WTC11 (cell line): ENCODE measurements around the gene TDRD10. TPM values are rescaled to one million over a fixed set of nuclear protein-coding genes. Genes with fewer than 3 reads are reported as not detected.

Experiments
- ATAC-seq: fragments of 200-7000 bp; cut with Tn5 transposase; 2 replicates; pipeline ENCODE4 v1.10.0; 2021; ENCODE audit warnings: mild to moderate bottlenecking, moderate library complexity
- CTCF ChIA-PET: fragments of 300-600 bp; sonication (Branson Sonifier 250); formaldehyde crosslinking; loops from one replicate; lab custom pipeline; 2021; ENCODE audit warnings: antibody characterized with exemption; lab: Charles Lee
- POLR2A ChIA-PET: fragments of 350-600 bp; sonication (Branson Sonifier 250); formaldehyde crosslinking; loops from one replicate; lab custom pipeline; 2021; ENCODE audit warnings: antibody characterized with exemption; lab: Charles Lee
- DNase-seq: peaks from one replicate; pipeline ENCODE4 v3.0.0; 2021; ENCODE audit warnings: low spot score
- H3K27ac Mint-ChIP-seq: 2 replicates; pipeline ENCODE4 v1.8.0; 2021; ENCODE audit warnings: mixed read lengths
- H3K27me3 Mint-ChIP-seq: 2 replicates; pipeline ENCODE4 v1.8.0; 2021; ENCODE audit warnings: low read depth, mild to moderate bottlenecking, moderate library complexity, mixed read lengths
- H3K36me3 Mint-ChIP-seq: 2 replicates; pipeline ENCODE4 v1.8.0; 2021; ENCODE audit warnings: mixed read lengths
- H3K4me1 Mint-ChIP-seq: 2 replicates; pipeline ENCODE4 v1.8.0; 2022; ENCODE audit warnings: mixed read lengths
- H3K4me3 Mint-ChIP-seq: 2 replicates; pipeline ENCODE4 v1.8.0; 2021; ENCODE audit warnings: mild to moderate bottlenecking, moderate library complexity, mixed read lengths
- H3K9me3 Mint-ChIP-seq: 2 replicates; pipeline ENCODE4 v1.8.0; 2021; ENCODE audit warnings: mixed read lengths
- AFF4 ChIP-seq: sonication (generic); formaldehyde crosslinking; IDR thresholded peaks from 2 replicates; pipeline ENCODE4 v1.8.1; 2023; ENCODE audit warnings: mild to moderate bottlenecking, missing genetic modification reagents, borderline replicate concordance
- AR ChIP-seq: fragments of 250-450 bp; sonication (Bioruptor Pico); IDR thresholded peaks from 2 replicates; pipeline ENCODE4 v1.9.0; 2021; ENCODE audit warnings: mild to moderate bottlenecking
- FOXJ3 ChIP-seq: sonication (generic); formaldehyde crosslinking; IDR thresholded peaks from 2 replicates; pipeline ENCODE4 v1.9.0; 2021; ENCODE audit warnings: missing genetic modification reagents, mild to moderate bottlenecking, borderline replicate concordance
- KAT7 ChIP-seq: sonication (generic); formaldehyde crosslinking; IDR thresholded peaks from 2 replicates; pipeline ENCODE4 v1.8.1; 2023; ENCODE audit warnings: missing genetic modification reagents, mild to moderate bottlenecking, borderline replicate concordance
- MAX ChIP-seq: sonication (generic); formaldehyde crosslinking; IDR thresholded peaks from 2 replicates; pipeline ENCODE4 v1.8.0; 2022; ENCODE audit warnings: mild to moderate bottlenecking, missing genetic modification reagents
- MYBL2 ChIP-seq: sonication (generic); formaldehyde crosslinking; IDR thresholded peaks from 2 replicates; pipeline ENCODE4 v1.8.1; 2023; ENCODE audit warnings: mild to moderate bottlenecking, moderate library complexity, missing genetic modification reagents
- NFE2L1 ChIP-seq: sonication (generic); formaldehyde crosslinking; IDR thresholded peaks from 2 replicates; pipeline ENCODE4 v1.8.1; 2023; ENCODE audit warnings: missing genetic modification reagents
- NR3C1 ChIP-seq: sonication (generic); formaldehyde crosslinking; conservative IDR thresholded peaks from 2 replicates; pipeline ENCODE4 v1.8.1; 2023; ENCODE audit warnings: low read depth, mild to moderate bottlenecking, missing genetic modification reagents
- OVOL2 ChIP-seq: fragments of 250-450 bp; sonication (Bioruptor Pico); IDR thresholded peaks from 2 replicates; pipeline ENCODE4 v1.9.0; 2021; ENCODE audit warnings: mild to moderate bottlenecking, borderline replicate concordance
- SMAD3 ChIP-seq: sonication (generic); formaldehyde crosslinking; IDR thresholded peaks from 2 replicates; pipeline ENCODE4 v1.8.0; 2022; ENCODE audit warnings: missing genetic modification reagents, mild to moderate bottlenecking, borderline replicate concordance
- STAT6 ChIP-seq: sonication (generic); formaldehyde crosslinking; conservative IDR thresholded peaks from 2 replicates; pipeline ENCODE4 v1.8.1; 2023; ENCODE audit warnings: mild to moderate bottlenecking, low read depth, missing genetic modification reagents, moderate library complexity
- ZBTB21 ChIP-seq: sonication (generic); formaldehyde crosslinking; IDR thresholded peaks from 2 replicates; pipeline ENCODE4 v1.8.1; 2023; ENCODE audit warnings: mild to moderate bottlenecking, missing genetic modification reagents, borderline replicate concordance
- ZBTB43 ChIP-seq: sonication (generic); formaldehyde crosslinking; IDR thresholded peaks from 2 replicates; pipeline ENCODE4 v1.8.1; 2023; ENCODE audit warnings: mild to moderate bottlenecking, missing genetic modification reagents
- ZMAT4 ChIP-seq: fragments of 250-450 bp; sonication (Bioruptor Pico); IDR thresholded peaks from 2 replicates; pipeline ENCODE4 v1.9.0; 2021; ENCODE audit warnings: mild to moderate bottlenecking
- ZNF219 ChIP-seq: sonication (generic); formaldehyde crosslinking; IDR thresholded peaks from 2 replicates; pipeline ENCODE4 v1.8.0; 2023; ENCODE audit warnings: missing genetic modification reagents, mild to moderate bottlenecking, borderline replicate concordance
- ZNF317 ChIP-seq: sonication (generic); formaldehyde crosslinking; IDR thresholded peaks from 2 replicates; pipeline ENCODE4 v1.8.1; 2023; ENCODE audit warnings: low read depth, mild to moderate bottlenecking, moderate library complexity, missing genetic modification reagents, borderline replicate concordance
- ZNF396 ChIP-seq: fragments of 250-450 bp; sonication (Bioruptor Pico); IDR thresholded peaks from 2 replicates; pipeline ENCODE4 v1.8.0; 2021; ENCODE audit warnings: mild to moderate bottlenecking, moderate library complexity, borderline replicate concordance
- total RNA-seq: library from RNA; stranded (reverse); gene quantifications from 3 replicates; pipeline ENCODE4 v1.2.3, GENCODE V29; 2021

Gene TDRD10
- total RNA-seq, 1 experiment from 2014 or later: 0.09 TPM

- ChIA-PET CTCF (interaction anchor here (1.2 kb wide), 1 partner anchor 195 kb away, joined by 3 read pairs; no protein-coding TSS in a partner anchor), POLR2A (interaction anchor here (0.7 kb wide), 1 partner anchor 232 kb away, joined by 8 read pairs; no protein-coding TSS in a partner anchor)
- H3K27ac Mint-ChIP-seq: no peak overlapping the region
- H3K36me3 Mint-ChIP-seq: no peaks in the 10 kb centered on the region
- H3K9me3 Mint-ChIP-seq: peaks cover 4% of the 10 kb centered on the region
- no peak overlapping the region for H3K4me3 Mint-ChIP-seq
- ATAC-seq: no peak
- peaks cover 4% of the 10 kb centered on the region for H3K4me1 Mint-ChIP-seq
- DNase-seq: no peak
- H3K27me3 Mint-ChIP-seq: no peaks in the 10 kb centered on the region; the same call in none of the 2 replicates
- TF ChIP-seq NFE2L1 (CRISPR knock-in tag) (no peak), ZBTB43 (CRISPR knock-in tag) (no peak), KAT7 (CRISPR knock-in tag) (no peak), OVOL2 (CRISPR knock-in tag) (no peak), ZMAT4 (CRISPR knock-in tag) (no peak), FOXJ3 (no peak), MAX (no peak)
These were observed 37.8 kb downstream of the TDRD10 start for GRCh38 chr1:154539486-154540483.

- CTCF ChIA-PET: interaction anchor here (0.9 to 1.8 kb wide), 2 partner anchors 60 to 61 kb away, joined by 4 to 9 read pairs; no protein-coding TSS in a partner anchor
- POLR2A ChIA-PET: no interaction called here
- ATAC-seq: no peak; the same call in 1 of the 2 replicates
- TF ChIP-seq AR (CRISPR knock-in tag) (no peak), NR3C1 (no peak), ZNF317 (CRISPR knock-in tag) (no peak), MAX (no peak), ZNF396 (CRISPR knock-in tag) (no peak), STAT6 (CRISPR knock-in tag) (no peak), ZBTB21 (CRISPR knock-in tag) (no peak), AFF4 (no peak), ZNF219 (CRISPR knock-in tag) (no peak), SMAD3 (CRISPR knock-in tag) (no peak), FOXJ3 (no peak), MYBL2 (CRISPR knock-in tag) (no peak)
These were observed 39.2 kb downstream of the TDRD10 start for GRCh38 chr1:154541231-154541630.

More at GRCh38 chr1:154541231-154541630, 39.2 kb downstream of the TDRD10 start:
- H3K27ac Mint-ChIP-seq: no peak overlapping the region
- no peaks in the 10 kb centered on the region for H3K9me3 Mint-ChIP-seq
- H3K27me3 Mint-ChIP-seq: no peaks in the 10 kb centered on the region; the same call in none of the 2 replicates
- no peaks in the 10 kb centered on the region for H3K36me3 Mint-ChIP-seq
- no peak for DNase-seq
- H3K4me1 Mint-ChIP-seq: peaks cover 4% of the 10 kb centered on the region
- H3K4me3 Mint-ChIP-seq: no peak overlapping the region
